ENCODE measurements around the gene FMNL3. TPM values are rescaled to one million over a fixed set of nuclear protein-coding genes. Genes with fewer than 3 reads are reported as not detected.
"Not testable (repeated sequence)": the region's sequence is repeated elsewhere in the genome, so short reads cannot be mapped to it uniquely, and the experiment has no call there.

FMNL3 gene
- total and polyA plus RNA-seq, 4 donors = 0.72 to 4.5 (median 2.6) TPM

GRCh38 chr12:49720214-49720613, 13.0 kb upstream of the FMNL3 start:
- Histone ChIP-seq H3K4me3 (ENCODE audit: low read depth in 1 of 3, low read length in 3 of 3) (no peak overlapping the region), H3K27ac (ENCODE audit: low read depth in 1 of 2, low read length in 2 of 2) (no peak overlapping the region), H3K4me1 (ENCODE audit: control insufficient read depth in 4 of 4, insufficient read depth in 4 of 4, low read length in 3 of 4) (no peaks in the 10 kb centered on the region), H3K9me3 (ENCODE audit: control insufficient read depth in 4 of 4, low read length in 3 of 4) (no peaks in the 10 kb centered on the region), H3K9ac (ENCODE audit: low read depth in 1 of 2, low read length in 2 of 2) (no peak overlapping the region), H3K36me3 (ENCODE audit: control insufficient read depth in 4 of 4, insufficient read depth in 3 of 4, low read depth in 1 of 4, low read length in 3 of 4) (no peaks in the 10 kb centered on the region), H3K27me3 (ENCODE audit: control insufficient read depth in 4 of 4, insufficient read depth in 4 of 4, low read length in 3 of 4) (no peaks in the 10 kb centered on the region)
- DNase-seq (ENCODE audit: low spot score) = no peak
- TF ChIP-seq RAD21 (IDR thresholded peaks at IDR 0.05) (peak; percentile 29 to 68), ZBTB33 (IDR thresholded peaks at IDR 0.05) (no peak)
- 25% methylated on average over 1 of the region's 1 CpG for WGBS

DNA sequence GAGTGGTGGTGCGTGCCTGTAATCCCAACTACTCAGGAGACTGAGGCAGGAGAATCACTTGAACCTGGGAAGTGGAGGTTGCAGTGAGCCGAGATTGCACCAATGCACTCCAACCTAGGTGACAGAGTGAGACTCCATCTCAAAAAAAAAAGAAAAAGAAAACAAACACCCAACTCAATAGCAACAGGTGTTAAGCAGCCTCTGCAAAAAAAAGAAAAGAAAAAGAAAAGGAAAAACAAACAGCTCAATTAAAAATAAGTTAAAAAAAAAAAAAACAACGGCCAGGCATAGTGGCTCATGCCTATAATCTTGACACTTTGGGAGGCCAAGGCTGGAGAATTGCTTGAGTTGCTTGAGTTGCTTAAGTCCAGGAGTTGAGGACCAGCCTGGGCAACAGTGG, 10.6 kb upstream of the FMNL3 start:
- H3K36me3 ChIP-seq (ENCODE audit: control insufficient read depth in 4 of 4, insufficient read depth in 3 of 4, low read depth in 1 of 4, low read length in 3 of 4); DNase-seq (ENCODE audit: low spot score); H3K27ac ChIP-seq (ENCODE audit: low read depth in 1 of 2, low read length in 2 of 2); H3K9ac ChIP-seq (ENCODE audit: low read depth in 1 of 2, low read length in 2 of 2); H3K4me3 ChIP-seq (ENCODE audit: low read depth in 1 of 3, low read length in 3 of 3); H3K27me3 ChIP-seq (ENCODE audit: control insufficient read depth in 4 of 4, insufficient read depth in 4 of 4, low read length in 3 of 4); H3K9me3 ChIP-seq (ENCODE audit: control insufficient read depth in 4 of 4, low read length in 3 of 4); H3K4me1 ChIP-seq (ENCODE audit: control insufficient read depth in 4 of 4, insufficient read depth in 4 of 4, low read length in 3 of 4): not testable (repeated sequence)
- 94% methylated on average over 3 of the region's 3 CpGs for WGBS

DNA sequence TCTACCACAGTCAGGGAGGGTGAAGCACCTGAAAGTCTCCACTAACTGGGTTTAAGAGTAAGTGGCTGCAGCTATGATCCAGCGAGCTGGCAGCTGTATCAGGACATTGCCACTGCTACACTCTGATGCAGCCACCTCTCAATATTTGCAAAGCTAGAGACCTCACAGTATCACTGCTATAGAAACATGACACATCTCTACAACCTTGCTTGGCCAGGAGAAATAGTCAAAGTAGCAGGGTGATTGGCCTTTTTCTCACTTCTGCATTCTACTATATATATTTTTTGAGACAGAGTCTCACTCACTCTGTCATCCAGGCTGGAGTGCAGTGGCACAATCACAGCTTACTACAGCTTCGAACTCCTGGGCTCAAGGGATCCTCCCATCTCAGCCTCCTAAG, 9.3 kb upstream of the FMNL3 start:
- Histone ChIP-seq H3K9me3 (ENCODE audit: control insufficient read depth in 4 of 4, low read length in 3 of 4) (no peaks in the 10 kb centered on the region), H3K27me3 (ENCODE audit: control insufficient read depth in 4 of 4, insufficient read depth in 4 of 4, low read length in 3 of 4) (no peaks in the 10 kb centered on the region), H3K4me1 (ENCODE audit: control insufficient read depth in 4 of 4, insufficient read depth in 4 of 4, low read length in 3 of 4) (no peaks in the 10 kb centered on the region), H3K4me3 (ENCODE audit: low read depth in 1 of 3, low read length in 3 of 3) (no peak overlapping the region), H3K9ac (ENCODE audit: low read depth in 1 of 2, low read length in 2 of 2) (no peak overlapping the region), H3K36me3 (ENCODE audit: control insufficient read depth in 4 of 4, insufficient read depth in 3 of 4, low read depth in 1 of 4, low read length in 3 of 4) (no peaks in the 10 kb centered on the region), H3K27ac (ENCODE audit: low read depth in 1 of 2, low read length in 2 of 2) (no peak overlapping the region)
- DNase-seq (ENCODE audit: low spot score) = no peak
- WGBS = 74% methylated on average over 2 of the region's 2 CpGs
- TF ChIP-seq HNF4G (IDR thresholded peaks at IDR 0.05) (no peak), SP1 (IDR thresholded peaks at IDR 0.05) (no peak), GABPA (IDR thresholded peaks at IDR 0.05 in 1 of 2, conservative IDR thresholded peaks at IDR 0.05 in 1 of 2) (no peak)

DNA sequence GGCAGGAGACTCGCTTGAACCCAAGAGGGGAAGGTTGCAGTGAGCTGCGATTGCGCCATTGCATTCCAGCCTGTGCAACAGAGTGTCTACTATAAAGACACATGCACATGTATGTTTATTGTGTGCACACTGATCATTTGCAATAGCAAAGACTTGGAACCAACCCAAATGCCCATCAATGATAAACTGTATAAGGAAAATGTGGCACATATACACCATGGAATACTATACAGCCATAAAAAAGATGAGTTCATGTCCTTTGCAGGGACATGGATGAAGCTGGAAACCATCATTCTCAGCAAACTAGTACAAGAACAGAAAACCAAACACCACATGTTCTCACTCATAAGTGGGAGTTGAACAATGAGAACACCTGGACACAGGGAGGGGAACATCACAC, 6.7 kb upstream of the FMNL3 start:
- WGBS = 95% methylated on average over 3 of the region's 3 CpGs

DNA sequence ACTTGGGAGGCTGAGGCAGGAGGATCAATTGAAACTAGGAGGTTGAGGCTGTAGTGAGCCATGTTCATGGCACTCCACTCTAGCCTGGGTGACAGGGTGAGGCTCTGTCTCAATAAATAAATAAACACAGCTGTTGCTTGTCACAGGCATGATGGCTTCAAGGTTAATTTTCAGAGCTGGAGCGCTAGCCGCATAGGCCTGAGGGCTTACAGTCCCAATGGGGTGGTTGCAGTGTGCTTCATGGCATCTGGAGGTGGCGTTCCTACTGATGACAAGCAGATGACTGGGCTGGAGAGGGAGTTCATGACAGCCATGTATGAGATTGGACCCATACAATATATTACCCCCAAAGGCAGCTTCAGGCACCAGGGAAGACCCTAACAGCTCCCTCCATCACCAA, 1.6 kb upstream of the FMNL3 start:
- Histone ChIP-seq H3K9ac (ENCODE audit: low read depth in 1 of 2, low read length in 2 of 2) (no peak overlapping the region), H3K4me3 (ENCODE audit: low read depth in 1 of 3, low read length in 3 of 3) (no peak overlapping the region), H3K4me1 (ENCODE audit: control insufficient read depth in 4 of 4, insufficient read depth in 4 of 4, low read length in 3 of 4) (peaks cover 3 to 4% (median 3%) of the 10 kb centered on the region in 4 donors), H3K27me3 (ENCODE audit: control insufficient read depth in 4 of 4, insufficient read depth in 4 of 4, low read length in 3 of 4) (no peaks in the 10 kb centered on the region), H3K27ac (ENCODE audit: low read depth in 1 of 2, low read length in 2 of 2) (no peak overlapping the region), H3K36me3 (ENCODE audit: control insufficient read depth in 4 of 4, insufficient read depth in 3 of 4, low read depth in 1 of 4, low read length in 3 of 4) (no peaks in the 10 kb centered on the region), H3K9me3 (ENCODE audit: control insufficient read depth in 4 of 4, low read length in 3 of 4) (no peaks in the 10 kb centered on the region)
- WGBS = 96% methylated on average over 3 of the region's 3 CpGs
- DNase-seq (ENCODE audit: low spot score) = no peak
- TF ChIP-seq EGR1 (IDR thresholded peaks at IDR 0.05; ENCODE audit: low read depth in 2 of 2) = no peak
- no peak for TF ChIP-seq YY1 (IDR thresholded peaks at IDR 0.05)
- no peak for TF ChIP-seq ZBTB33 (IDR thresholded peaks at IDR 0.05)
- no peak for TF ChIP-seq REST (IDR thresholded peaks at IDR 0.05)
- no peak for TF ChIP-seq SP1 (IDR thresholded peaks at IDR 0.05)
- TF ChIP-seq GABPA (IDR thresholded peaks at IDR 0.05 in 1 of 2, conservative IDR thresholded peaks at IDR 0.05 in 1 of 2) = no peak
- no peak for TF ChIP-seq MAX (IDR thresholded peaks at IDR 0.05)
- TF ChIP-seq NR2F2 (IDR thresholded peaks at IDR 0.05) = no peak
- no peak for TF ChIP-seq RXRA (IDR thresholded peaks at IDR 0.05)
- no peak for TF ChIP-seq FOXA1 (IDR thresholded peaks at IDR 0.05)

More for the DNA sequence above, 6.7 kb upstream of the FMNL3 start:
- H3K27ac ChIP-seq (ENCODE audit: low read depth in 1 of 2, low read length in 2 of 2); H3K27me3 ChIP-seq (ENCODE audit: control insufficient read depth in 4 of 4, insufficient read depth in 4 of 4, low read length in 3 of 4); DNase-seq (ENCODE audit: low spot score); H3K4me3 ChIP-seq (ENCODE audit: low read depth in 1 of 3, low read length in 3 of 3); H3K36me3 ChIP-seq (ENCODE audit: control insufficient read depth in 4 of 4, insufficient read depth in 3 of 4, low read depth in 1 of 4, low read length in 3 of 4); H3K4me1 ChIP-seq (ENCODE audit: control insufficient read depth in 4 of 4, insufficient read depth in 4 of 4, low read length in 3 of 4); H3K9me3 ChIP-seq (ENCODE audit: control insufficient read depth in 4 of 4, low read length in 3 of 4); H3K9ac ChIP-seq (ENCODE audit: low read depth in 1 of 2, low read length in 2 of 2): not testable (repeated sequence)

All from liver (tissue), 9 donors.